Activated CD4-positive, alpha-beta T cell treated with anti-CD3 and anti-CD28 coated beads for 4 hours (primary cell): Measurements from ENCODE around the gene SLC45A3.

Experiments used
- DNase-seq, 2 donors: peaks; one replicate each; pipeline ENCODE4 v3.0.0-alpha.2; 2020

SLC45A3 gene

GRCh38 chr1:205699416-205699815, 19.1 kb upstream of the SLC45A3 start:
- no peak for DNase-seq

- no peak for DNase-seq
These were observed 18.6 kb upstream of the SLC45A3 start for GRCh38 chr1:205698921-205699320.

GRCh38 chr1:205693421-205693991, 13.2 kb upstream of the SLC45A3 start:
- no peak for DNase-seq

GRCh38 chr1:205692423-205692822, 12.1 kb upstream of the SLC45A3 start:
- no peak for DNase-seq

GRCh38 chr1:205690122-205690756, 9.9 kb upstream of the SLC45A3 start:
- DNase-seq: no peak

GRCh38 chr1:205689479-205689878, 9.2 kb upstream of the SLC45A3 start:
- no peak for DNase-seq

- DNase-seq: no peak
These were observed 8.1 kb upstream of the SLC45A3 start for GRCh38 chr1:205688171-205689080.

- no peak for DNase-seq
These were observed 6.9 kb upstream of the SLC45A3 start for GRCh38 chr1:205687242-205687641.

- DNase-seq: no peak
These were observed 1.1 kb upstream of the SLC45A3 start for GRCh38 chr1:205681364-205681763.

- DNase-seq: no peak
These were observed 1.8 kb downstream of the SLC45A3 start for GRCh38 chr1:205678286-205679111.

- DNase-seq: no peak
These were observed 3.1 kb downstream of the SLC45A3 start for GRCh38 chr1:205677167-205677566.

GRCh38 chr1:205676597-205676996, 3.7 kb downstream of the SLC45A3 start:
- no peak for DNase-seq

GRCh38 chr1:205676002-205676401, 4.3 kb downstream of the SLC45A3 start:
- DNase-seq: no peak

GRCh38 chr1:205675247-205675646, 5.1 kb downstream of the SLC45A3 start:
- no peak for DNase-seq

GRCh38 chr1:205672970-205673369, 7.3 kb downstream of the SLC45A3 start:
- DNase-seq: no peak

- no peak for DNase-seq
These were observed 7.9 kb downstream of the SLC45A3 start for GRCh38 chr1:205672395-205672889.

GRCh38 chr1:205670611-205671430, 9.5 kb downstream of the SLC45A3 start:
- DNase-seq: no peak

GRCh38 chr1:205670150-205670446, 10.2 kb downstream of the SLC45A3 start:
- no peak for DNase-seq

GRCh38 chr1:205669341-205670149, 10.8 kb downstream of the SLC45A3 start:
- no peak for DNase-seq

- DNase-seq: no peak
These were observed 11.4 kb downstream of the SLC45A3 start for GRCh38 chr1:205668951-205669340.
